ENCODE measurements around the gene OAS2.
A peak's percentile ranks its signal among the peaks of the same experiment; 100 is the strongest.

Gene OAS2

GRCh38 chr12:112978163-112979040 is at the start of gene OAS2:
Gene OAS2 (plus strand): TSS chr12:112978519. CDS start chr12:112978609, 90 bp downstream.
- no peaks in the 10 kb centered on the region for H3K9me3 ChIP-seq (ENCODE audit: control insufficient read depth in 2 of 2, low read length in 2 of 2)
- H3K4me1 ChIP-seq (ENCODE audit: control insufficient read depth, insufficient read depth, low read length) = peaks cover 9% of the 10 kb centered on the region
- peak within 1 kb of the TSS; percentile 42 to 64 for H3K9ac ChIP-seq (ENCODE audit: low read length in 2 of 2)
- H3K4me3 ChIP-seq (ENCODE audit: low read length in 2 of 2) = peak within 1 kb of the TSS; percentile 62 to 67
- H3K27me3 ChIP-seq (ENCODE audit: control insufficient read depth in 1 of 2, insufficient read depth in 2 of 2, low read length in 2 of 2) = no peaks in the 10 kb centered on the region
- H3K36me3 ChIP-seq (ENCODE audit: control insufficient read depth in 2 of 2, insufficient read depth in 2 of 2, low read length in 2 of 2) = no peaks in the 10 kb centered on the region
- H3K27ac ChIP-seq (ENCODE audit: low read length) = peak within 1 kb of the TSS; percentile 26

- Histone ChIP-seq H3K9ac (ENCODE audit: low read length in 2 of 2) (no peak overlapping the region), H3K27ac (ENCODE audit: low read length) (no peak overlapping the region), H3K36me3 (ENCODE audit: control insufficient read depth in 2 of 2, insufficient read depth in 2 of 2, low read length in 2 of 2) (no peaks in the 10 kb centered on the region), H3K27me3 (ENCODE audit: control insufficient read depth in 1 of 2, insufficient read depth in 2 of 2, low read length in 2 of 2) (no peaks in the 10 kb centered on the region), H3K9me3 (ENCODE audit: control insufficient read depth in 2 of 2, low read length in 2 of 2) (peaks cover 0 to 11% of the 10 kb centered on the region in 2 donors), H3K4me1 (ENCODE audit: control insufficient read depth, insufficient read depth, low read length) (peaks cover 4% of the 10 kb centered on the region), H3K4me3 (ENCODE audit: low read length in 2 of 2) (no peak overlapping the region)
These were observed 49.3 kb upstream of the OAS2 start for GRCh38 chr12:112928978-112929377.

- Histone ChIP-seq H3K4me3 (ENCODE audit: low read length in 2 of 2) (no peak overlapping the region), H3K9me3 (ENCODE audit: control insufficient read depth in 2 of 2, low read length in 2 of 2) (peaks cover 0 to 11% of the 10 kb centered on the region in 2 donors), H3K4me1 (ENCODE audit: control insufficient read depth, insufficient read depth, low read length) (peaks cover 4% of the 10 kb centered on the region), H3K27me3 (ENCODE audit: control insufficient read depth in 1 of 2, insufficient read depth in 2 of 2, low read length in 2 of 2) (no peaks in the 10 kb centered on the region), H3K36me3 (ENCODE audit: control insufficient read depth in 2 of 2, insufficient read depth in 2 of 2, low read length in 2 of 2) (no peaks in the 10 kb centered on the region), H3K27ac (ENCODE audit: low read length) (no peak overlapping the region), H3K9ac (ENCODE audit: low read length in 2 of 2) (no peak overlapping the region)
These were observed 48.6 kb upstream of the OAS2 start for GRCh38 chr12:112929715-112930114.

- Histone ChIP-seq H3K4me1 (ENCODE audit: control insufficient read depth, insufficient read depth, low read length) (peaks cover under 1% of the 10 kb centered on the region), H3K27me3 (ENCODE audit: control insufficient read depth in 1 of 2, insufficient read depth in 2 of 2, low read length in 2 of 2) (no peaks in the 10 kb centered on the region), H3K9me3 (ENCODE audit: control insufficient read depth in 2 of 2, low read length in 2 of 2) (peaks cover 0 to 11% of the 10 kb centered on the region in 2 donors), H3K27ac (ENCODE audit: low read length) (no peak overlapping the region), H3K9ac (ENCODE audit: low read length in 2 of 2) (no peak overlapping the region), H3K36me3 (ENCODE audit: control insufficient read depth in 2 of 2, insufficient read depth in 2 of 2, low read length in 2 of 2) (no peaks in the 10 kb centered on the region), H3K4me3 (ENCODE audit: low read length in 2 of 2) (no peak overlapping the region)
These were observed 48.0 kb upstream of the OAS2 start for GRCh38 chr12:112930350-112930749.

- H3K36me3 ChIP-seq (ENCODE audit: control insufficient read depth in 2 of 2, insufficient read depth in 2 of 2, low read length in 2 of 2) = no peaks in the 10 kb centered on the region
- no peaks in the 10 kb centered on the region for H3K4me1 ChIP-seq (ENCODE audit: control insufficient read depth, insufficient read depth, low read length)
- no peak overlapping the region for H3K4me3 ChIP-seq (ENCODE audit: low read length in 2 of 2)
These were observed 45.7 kb upstream of the OAS2 start for GRCh38 chr12:112932485-112933128.

GRCh38 chr12:112933129-112933505 is 45.2 kb upstream of the OAS2 start:
- H3K9ac ChIP-seq (ENCODE audit: low read length in 2 of 2) = no peak overlapping the region
- H3K4me3 ChIP-seq (ENCODE audit: low read length in 2 of 2) = no peak overlapping the region
- no peak overlapping the region for H3K27ac ChIP-seq (ENCODE audit: low read length)
- H3K36me3 ChIP-seq (ENCODE audit: control insufficient read depth in 2 of 2, insufficient read depth in 2 of 2, low read length in 2 of 2) = no peaks in the 10 kb centered on the region
- H3K27me3 ChIP-seq (ENCODE audit: control insufficient read depth in 1 of 2, insufficient read depth in 2 of 2, low read length in 2 of 2) = no peaks in the 10 kb centered on the region
- peaks cover 0 to 2% of the 10 kb centered on the region in 2 donors for H3K9me3 ChIP-seq (ENCODE audit: control insufficient read depth in 2 of 2, low read length in 2 of 2)
- H3K4me1 ChIP-seq (ENCODE audit: control insufficient read depth, insufficient read depth, low read length) = no peaks in the 10 kb centered on the region

More at GRCh38 chr12:112932485-112933128, 45.7 kb upstream of the OAS2 start:
- no peak overlapping the region for H3K27ac ChIP-seq (ENCODE audit: low read length)
- H3K9ac ChIP-seq (ENCODE audit: low read length in 2 of 2) = no peak overlapping the region
- no peaks in the 10 kb centered on the region for H3K27me3 ChIP-seq (ENCODE audit: control insufficient read depth in 1 of 2, insufficient read depth in 2 of 2, low read length in 2 of 2)
- H3K9me3 ChIP-seq (ENCODE audit: control insufficient read depth in 2 of 2, low read length in 2 of 2) = peaks cover 0 to 6% of the 10 kb centered on the region in 2 donors

- no peak overlapping the region for H3K27ac ChIP-seq (ENCODE audit: low read length)
- H3K4me3 ChIP-seq (ENCODE audit: low read length in 2 of 2) = no peak overlapping the region
- H3K36me3 ChIP-seq (ENCODE audit: control insufficient read depth in 2 of 2, insufficient read depth in 2 of 2, low read length in 2 of 2) = no peaks in the 10 kb centered on the region
- no peaks in the 10 kb centered on the region for H3K27me3 ChIP-seq (ENCODE audit: control insufficient read depth in 1 of 2, insufficient read depth in 2 of 2, low read length in 2 of 2)
- no peak overlapping the region for H3K9ac ChIP-seq (ENCODE audit: low read length in 2 of 2)
- H3K4me1 ChIP-seq (ENCODE audit: control insufficient read depth, insufficient read depth, low read length) = peaks cover 17% of the 10 kb centered on the region
- no peaks in the 10 kb centered on the region for H3K9me3 ChIP-seq (ENCODE audit: control insufficient read depth in 2 of 2, low read length in 2 of 2)
These were observed 42.1 kb upstream of the OAS2 start for GRCh38 chr12:112936264-112936663.

GRCh38 chr12:112936927-112937326 is 41.4 kb upstream of the OAS2 start:
- Histone ChIP-seq H3K27ac (ENCODE audit: low read length) (no peak overlapping the region), H3K27me3 (ENCODE audit: control insufficient read depth in 1 of 2, insufficient read depth in 2 of 2, low read length in 2 of 2) (no peaks in the 10 kb centered on the region), H3K4me3 (ENCODE audit: low read length in 2 of 2) (no peak overlapping the region), H3K36me3 (ENCODE audit: control insufficient read depth in 2 of 2, insufficient read depth in 2 of 2, low read length in 2 of 2) (no peaks in the 10 kb centered on the region), H3K4me1 (ENCODE audit: control insufficient read depth, insufficient read depth, low read length) (peaks cover 17% of the 10 kb centered on the region), H3K9ac (ENCODE audit: low read length in 2 of 2) (no peak overlapping the region), H3K9me3 (ENCODE audit: control insufficient read depth in 2 of 2, low read length in 2 of 2) (no peaks in the 10 kb centered on the region)

- H3K27ac ChIP-seq (ENCODE audit: low read length) = peak within 1 kb of the TSS; percentile 31
- H3K9ac ChIP-seq (ENCODE audit: low read length in 2 of 2) = peak within 1 kb of the TSS; percentile 77 to 84
- H3K27me3 ChIP-seq (ENCODE audit: control insufficient read depth in 1 of 2, insufficient read depth in 2 of 2, low read length in 2 of 2) = no peaks in the 10 kb centered on the region
- peaks cover 17% of the 10 kb centered on the region for H3K4me1 ChIP-seq (ENCODE audit: control insufficient read depth, insufficient read depth, low read length)
- peak within 1 kb of the TSS; percentile 88 to 92 for H3K4me3 ChIP-seq (ENCODE audit: low read length in 2 of 2)
- no peaks in the 10 kb centered on the region for H3K36me3 ChIP-seq (ENCODE audit: control insufficient read depth in 2 of 2, insufficient read depth in 2 of 2, low read length in 2 of 2)
- H3K9me3 ChIP-seq (ENCODE audit: control insufficient read depth in 2 of 2, low read length in 2 of 2) = no peaks in the 10 kb centered on the region
These were observed 40.3 kb upstream of the OAS2 start, which contains the start of gene OAS3 for GRCh38 chr12:112937741-112938719. Gene OAS3 (plus strand): TSS chr12:112938474. CDS start chr12:112938531, 57 bp downstream.

GRCh38 chr12:112938751-112939150 is 39.6 kb upstream of the OAS2 start:
- Histone ChIP-seq H3K27ac (ENCODE audit: low read length) (no peak overlapping the region), H3K4me3 (ENCODE audit: low read length in 2 of 2) (peak overlapping the region; percentile 88 to 92), H3K9ac (ENCODE audit: low read length in 2 of 2) (peak overlapping the region; percentile 77 to 84), H3K36me3 (ENCODE audit: control insufficient read depth in 2 of 2, insufficient read depth in 2 of 2, low read length in 2 of 2) (no peaks in the 10 kb centered on the region), H3K9me3 (ENCODE audit: control insufficient read depth in 2 of 2, low read length in 2 of 2) (no peaks in the 10 kb centered on the region), H3K27me3 (ENCODE audit: control insufficient read depth in 1 of 2, insufficient read depth in 2 of 2, low read length in 2 of 2) (no peaks in the 10 kb centered on the region), H3K4me1 (ENCODE audit: control insufficient read depth, insufficient read depth, low read length) (peaks cover 17% of the 10 kb centered on the region)
